GM19463 (cell line): ENCODE measurements around the gene FEZF2.

Source experiments
- ATAC-seq: cut with Tn5 transposase; IDR thresholded peaks from one replicate; pipeline ENCODE4 v1.9.1; 2021; ENCODE audit warnings: mild to moderate bottlenecking, moderate library complexity; ENCODE audit not compliant: unreplicated experiment

Gene FEZF2

GRCh38 chr3:62373714-62374333, 474 bp upstream of the FEZF2 start:
- ATAC-seq: no peak

GRCh38 chr3:62372621-62373041, 719 bp downstream of the FEZF2 start:
- no peak for ATAC-seq

- ATAC-seq: no peak
Observed at GRCh38 chr3:62371720-62372591, 1.4 kb downstream of the FEZF2 start.

- ATAC-seq: no peak
Observed at GRCh38 chr3:62370858-62371719, 2.3 kb downstream of the FEZF2 start.

GRCh38 chr3:62370112-62370857, 3.1 kb downstream of the FEZF2 start:
- no peak for ATAC-seq

DNA sequence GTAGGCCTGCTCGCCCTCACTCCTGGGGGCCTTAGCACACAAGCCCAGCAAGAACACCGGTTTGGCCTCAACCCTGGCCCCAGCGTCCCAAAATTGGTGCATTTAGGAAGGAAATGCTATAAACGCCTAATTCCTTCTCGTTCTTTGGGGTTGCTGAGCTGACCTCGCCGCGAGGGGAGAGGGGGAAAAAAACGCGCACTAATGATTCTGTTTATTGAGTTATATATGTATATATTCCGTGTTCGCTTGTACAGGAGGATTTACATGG, 3.9 kb downstream of the FEZF2 start:
- ATAC-seq: no peak

- ATAC-seq: no peak
Observed at GRCh38 chr3:62368705-62369475, 4.5 kb downstream of the FEZF2 start.

- ATAC-seq: no peak
Observed at GRCh38 chr3:62368290-62368704, 5.1 kb downstream of the FEZF2 start.

- ATAC-seq: no peak
Observed at GRCh38 chr3:62367763-62368195, 5.6 kb downstream of the FEZF2 start.

GRCh38 chr3:62366126-62366484, 7.2 kb downstream of the FEZF2 start:
- no peak for ATAC-seq

GRCh38 chr3:62365391-62366125, 7.8 kb downstream of the FEZF2 start:
- ATAC-seq: no peak

- no peak for ATAC-seq
Observed at GRCh38 chr3:62364191-62364590, 9.2 kb downstream of the FEZF2 start.

- ATAC-seq: no peak
Observed at GRCh38 chr3:62363275-62363674, 10.1 kb downstream of the FEZF2 start.

DNA sequence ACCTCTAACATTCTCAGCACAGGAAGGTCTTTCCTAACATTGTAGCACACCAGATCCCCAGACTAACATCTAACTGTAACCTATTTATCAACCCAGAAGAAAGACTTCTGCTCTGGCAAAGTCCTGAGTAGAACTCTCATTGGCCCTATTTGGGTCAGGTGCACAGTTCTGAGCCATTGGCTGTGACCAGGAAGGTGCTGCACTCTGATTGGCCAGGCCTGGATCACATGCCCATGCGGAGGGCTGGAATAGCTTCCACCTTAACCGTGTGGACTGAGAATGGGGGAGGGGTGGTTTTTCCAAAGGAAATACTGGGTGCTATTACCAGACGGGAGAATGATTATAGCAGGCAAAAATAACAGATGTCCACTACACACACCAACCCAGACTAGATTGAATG, 11.5 kb downstream of the FEZF2 start:
- ATAC-seq: peak; percentile 24

DNA sequence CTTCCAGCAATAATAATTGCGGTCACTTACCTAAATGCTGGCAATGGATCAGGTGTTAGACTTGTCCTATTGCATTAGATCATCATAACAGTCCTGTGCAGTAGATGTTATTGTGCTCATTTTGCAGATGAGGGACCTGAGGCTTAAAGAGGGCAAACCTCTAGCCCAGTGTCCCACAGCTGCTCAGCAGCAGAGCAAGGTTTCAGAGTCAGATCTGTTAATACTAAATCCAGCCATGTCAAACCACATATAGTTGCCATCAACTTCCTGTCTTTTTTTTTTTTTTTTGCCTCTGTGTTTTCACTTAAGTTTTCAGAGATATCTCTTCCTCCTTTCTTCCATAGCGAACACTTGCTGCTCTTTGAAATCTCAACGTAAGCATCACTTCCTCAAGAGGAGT, 12.1 kb downstream of the FEZF2 start:
- peak; percentile 95 for ATAC-seq

- no peak for ATAC-seq
Observed at GRCh38 chr3:62359531-62359930, 13.8 kb downstream of the FEZF2 start.

DNA sequence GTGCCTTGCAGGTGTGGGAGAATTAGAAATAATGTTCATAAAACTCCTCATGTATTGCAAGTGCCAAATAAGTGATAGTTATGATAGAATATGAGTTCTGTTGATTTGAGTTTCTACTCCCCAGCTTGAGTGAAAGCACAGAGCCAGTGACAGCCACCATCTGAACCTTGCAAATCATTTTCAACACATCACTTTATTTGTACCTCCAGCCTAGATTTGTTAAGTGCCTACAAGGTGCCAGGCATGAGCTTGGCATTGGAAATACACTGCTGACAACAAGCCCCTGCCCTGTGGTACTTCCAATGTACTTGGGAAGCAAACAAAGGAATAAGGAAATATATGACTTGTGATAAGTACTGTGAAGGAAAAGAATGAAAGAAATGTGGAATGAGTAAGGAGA, 17.0 kb downstream of the FEZF2 start:
- no peak for ATAC-seq

DNA sequence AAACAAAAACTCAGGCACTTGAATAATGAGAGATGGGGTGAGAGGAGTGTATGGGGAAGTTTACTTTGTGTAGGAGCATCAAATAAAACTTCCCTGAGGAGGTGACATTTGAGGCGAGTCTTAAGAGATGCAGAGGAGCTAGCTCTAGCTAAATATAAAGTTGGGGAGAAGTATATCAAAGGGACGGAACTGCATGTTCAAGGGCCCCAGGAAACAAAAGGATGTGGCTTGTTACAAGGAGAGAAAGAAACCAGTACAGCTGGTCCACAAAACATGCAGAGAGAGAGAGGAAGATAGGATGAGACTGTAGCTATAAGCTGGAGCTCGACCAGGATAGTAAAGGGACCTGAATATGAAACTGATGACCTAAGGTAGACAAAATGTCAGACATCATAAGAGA, 17.6 kb downstream of the FEZF2 start:
- no peak for ATAC-seq

GRCh38 chr3:62343755-62344154, 29.6 kb downstream of the FEZF2 start:
- no peak for ATAC-seq

DNA sequence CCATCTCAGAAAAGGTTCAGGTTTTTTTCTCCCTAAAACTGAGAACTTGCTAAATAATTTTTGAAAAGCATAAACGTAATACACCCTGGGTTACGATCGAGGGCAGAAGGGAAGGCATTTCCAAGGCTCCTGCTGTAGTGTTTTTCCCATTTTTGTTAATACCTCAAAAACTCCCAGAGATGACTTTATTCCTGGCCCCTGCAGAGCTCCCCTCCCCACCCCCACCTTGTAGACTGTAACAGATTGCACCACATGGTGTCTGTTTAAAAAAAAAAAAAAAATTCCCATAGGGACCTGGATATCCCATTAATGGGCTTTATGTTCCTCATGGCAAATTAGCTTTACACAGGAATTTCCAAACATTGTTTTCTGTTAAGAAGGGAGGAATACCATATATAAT, 38.2 kb downstream of the FEZF2 start:
- ATAC-seq: no peak
